Peyer's patch (tissue), 4 donors: ENCODE results near the gene MTM1. TPM values are rescaled to one million over a fixed set of nuclear protein-coding genes. Genes with fewer than 3 reads are reported as not detected.

Experiments used
- DNase-seq, 3 donors: peaks; one replicate each; pipeline ENCODE4 v3.0.0-alpha.2; 2017 to 2019
- H3K27ac ChIP-seq, 4 donors: fragments of 200-600 bp; sonication (generic); one replicate each; pipeline ENCODE4 v1.5.1; 2016 to 2019
- H3K27me3 ChIP-seq, 2 donors: fragments of 200-600 bp; sonication (generic); one replicate each; pipeline ENCODE4 v1.5.1; 2019
- H3K36me3 ChIP-seq, 3 donors: fragments of 200-600 bp; sonication (generic); one replicate each; pipeline ENCODE4 v1.5.1; 2016 to 2019
- H3K4me1 ChIP-seq, 4 donors: fragments of 200-600 bp; sonication (generic); one replicate each; pipeline ENCODE4 v1.5.1; 2016 to 2019
- H3K4me3 ChIP-seq, 4 donors: fragments of 200-600 bp; sonication (generic); 1 replicate in 3 of 4; 2 replicates in 1 of 4; pipeline ENCODE4 v1.5.1; 2016 to 2019; ENCODE audit warnings: mild to moderate bottlenecking in 1 of 4
- H3K9me3 ChIP-seq, 4 donors: fragments of 200-600 bp; sonication (generic); one replicate each; pipeline ENCODE4 v1.5.1; 2016 to 2019; ENCODE audit warnings: mild to moderate bottlenecking in 1 of 4
- POLR2A ChIP-seq, 2 donors: fragments of 450-650 bp; IDR thresholded peaks; one replicate each; pipeline ENCODE4 v1.5.1; 2017; ENCODE audit warnings: antibody characterized with exemption in 2 of 2, mild to moderate bottlenecking in 2 of 2, moderate library complexity in 2 of 2
- total RNA-seq, 4 donors: library from RNA; depleted of rRNA; stranded (reverse); fragments of >200 nt; gene quantifications; one replicate each; pipeline ENCODE4 v1.1.0, GENCODE V29; 2016
- TF ChIP-seq, protein P1 (sequence below), 6 experiments: fragments of 450-650 bp in 4 of 6; fragments of 200-600 bp in 2 of 6; sonication (generic) in 1 of 6; IDR thresholded peaks; one replicate each; pipeline ENCODE4 v1.5.1; 2017 to 2019; ENCODE audit warnings: antibody characterized with exemption in 6 of 6, mild to moderate bottlenecking in 3 of 6, moderate library complexity in 1 of 6

The MTM1 gene
- total RNA-seq, 4 donors from 2014 or later = 12.4 to 22.2 (median 18.1) TPM

DNA sequence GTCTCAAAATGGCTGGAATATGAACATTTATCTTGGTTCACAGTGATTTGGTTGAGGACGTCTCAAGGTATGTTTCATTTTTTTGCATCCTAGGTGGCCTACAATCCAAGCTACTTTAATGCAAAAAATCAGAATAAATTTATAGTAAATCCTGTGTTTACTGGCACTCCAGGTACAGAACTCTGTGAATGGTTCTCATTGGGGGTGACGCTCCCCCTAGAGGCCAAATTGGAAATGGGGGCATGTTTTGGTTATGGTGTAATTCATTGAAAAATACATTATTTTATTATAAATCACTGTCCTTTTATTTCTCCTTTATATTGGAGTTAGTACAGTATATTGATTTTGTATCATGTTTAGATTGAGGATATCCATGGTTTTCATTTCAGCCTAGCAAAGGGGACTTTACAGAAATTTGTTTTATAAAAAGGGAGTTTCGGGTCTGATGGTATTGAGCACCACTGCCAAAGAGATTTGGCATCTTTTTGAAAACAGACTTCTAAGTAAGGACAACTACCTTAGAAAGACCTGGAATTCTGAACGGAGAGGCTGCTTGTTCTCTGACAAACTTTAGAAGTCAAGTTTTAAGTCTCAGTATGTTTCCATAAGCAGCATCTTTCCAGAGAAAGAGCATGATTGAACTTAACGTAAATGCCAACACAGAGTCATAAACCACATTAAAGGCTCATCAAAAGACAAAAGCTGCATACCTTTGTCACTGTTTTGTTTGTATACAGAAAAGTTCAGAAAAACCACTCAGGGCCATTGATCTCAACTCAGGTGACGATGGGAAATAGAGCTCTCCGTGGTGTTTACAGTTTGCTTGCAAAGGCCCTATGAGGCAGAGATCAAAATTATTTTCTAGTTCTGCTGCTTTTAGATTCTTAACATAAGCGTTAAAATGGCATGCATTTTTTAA, 19.4 kb downstream of the MTM1 start:
- Histone ChIP-seq H3K36me3 (no peaks in the 10 kb centered on the region), H3K9me3 (no peaks in the 10 kb centered on the region), H3K4me1 (no peaks in the 10 kb centered on the region), H3K27me3 (no peaks in the 10 kb centered on the region), H3K4me3 (no peak overlapping the region), H3K27ac (no peak overlapping the region)
- TF ChIP-seq, protein P1, sequence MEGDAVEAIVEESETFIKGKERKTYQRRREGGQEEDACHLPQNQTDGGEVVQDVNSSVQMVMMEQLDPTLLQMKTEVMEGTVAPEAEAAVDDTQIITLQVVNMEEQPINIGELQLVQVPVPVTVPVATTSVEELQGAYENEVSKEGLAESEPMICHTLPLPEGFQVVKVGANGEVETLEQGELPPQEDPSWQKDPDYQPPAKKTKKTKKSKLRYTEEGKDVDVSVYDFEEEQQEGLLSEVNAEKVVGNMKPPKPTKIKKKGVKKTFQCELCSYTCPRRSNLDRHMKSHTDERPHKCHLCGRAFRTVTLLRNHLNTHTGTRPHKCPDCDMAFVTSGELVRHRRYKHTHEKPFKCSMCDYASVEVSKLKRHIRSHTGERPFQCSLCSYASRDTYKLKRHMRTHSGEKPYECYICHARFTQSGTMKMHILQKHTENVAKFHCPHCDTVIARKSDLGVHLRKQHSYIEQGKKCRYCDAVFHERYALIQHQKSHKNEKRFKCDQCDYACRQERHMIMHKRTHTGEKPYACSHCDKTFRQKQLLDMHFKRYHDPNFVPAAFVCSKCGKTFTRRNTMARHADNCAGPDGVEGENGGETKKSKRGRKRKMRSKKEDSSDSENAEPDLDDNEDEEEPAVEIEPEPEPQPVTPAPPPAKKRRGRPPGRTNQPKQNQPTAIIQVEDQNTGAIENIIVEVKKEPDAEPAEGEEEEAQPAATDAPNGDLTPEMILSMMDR (IDR thresholded peaks at IDR 0.05) = peak; percentile 28 to 60 (median 48)
- TF ChIP-seq POLR2A (IDR thresholded peaks at IDR 0.05) = no peak
- DNase-seq = peak in 2 of 3 donors; percentile 44 to 58

GRCh38 chrX:150594584-150594983, 26.2 kb downstream of the MTM1 start:
- DNase-seq = no peak
- TF ChIP-seq, protein P1 (IDR thresholded peaks at IDR 0.05) = no peak
- TF ChIP-seq POLR2A (IDR thresholded peaks at IDR 0.05) = no peak
- no peaks in the 10 kb centered on the region for H3K4me1 ChIP-seq
- no peaks in the 10 kb centered on the region for H3K27me3 ChIP-seq
- H3K9me3 ChIP-seq = no peaks in the 10 kb centered on the region
- no peak overlapping the region for H3K4me3 ChIP-seq
- H3K36me3 ChIP-seq = peaks cover 0 to 8% (median 0%) of the 10 kb centered on the region in 3 donors
- no peak overlapping the region for H3K27ac ChIP-seq

GRCh38 chrX:150599226-150599625, 30.8 kb downstream of the MTM1 start:
- no peak for DNase-seq
- Histone ChIP-seq H3K4me3 (no peak overlapping the region), H3K27ac (no peak overlapping the region), H3K4me1 (no peaks in the 10 kb centered on the region), H3K27me3 (no peaks in the 10 kb centered on the region), H3K36me3 (peaks cover 0 to 8% (median 2%) of the 10 kb centered on the region in 3 donors), H3K9me3 (no peaks in the 10 kb centered on the region)
- no peak for TF ChIP-seq POLR2A (IDR thresholded peaks at IDR 0.05)
- TF ChIP-seq, protein P1 (IDR thresholded peaks at IDR 0.05) = no peak

- Histone ChIP-seq H3K9me3 (no peaks in the 10 kb centered on the region), H3K4me1 (no peaks in the 10 kb centered on the region), H3K27me3 (no peaks in the 10 kb centered on the region), H3K36me3 (peaks cover 0 to 8% (median 2%) of the 10 kb centered on the region in 3 donors), H3K27ac (no peak overlapping the region), H3K4me3 (no peak overlapping the region)
- no peak for DNase-seq
- TF ChIP-seq, protein P1 (IDR thresholded peaks at IDR 0.05) = no peak
- no peak for TF ChIP-seq POLR2A (IDR thresholded peaks at IDR 0.05)
Observed at GRCh38 chrX:150602296-150602695, 33.9 kb downstream of the MTM1 start.

DNA sequence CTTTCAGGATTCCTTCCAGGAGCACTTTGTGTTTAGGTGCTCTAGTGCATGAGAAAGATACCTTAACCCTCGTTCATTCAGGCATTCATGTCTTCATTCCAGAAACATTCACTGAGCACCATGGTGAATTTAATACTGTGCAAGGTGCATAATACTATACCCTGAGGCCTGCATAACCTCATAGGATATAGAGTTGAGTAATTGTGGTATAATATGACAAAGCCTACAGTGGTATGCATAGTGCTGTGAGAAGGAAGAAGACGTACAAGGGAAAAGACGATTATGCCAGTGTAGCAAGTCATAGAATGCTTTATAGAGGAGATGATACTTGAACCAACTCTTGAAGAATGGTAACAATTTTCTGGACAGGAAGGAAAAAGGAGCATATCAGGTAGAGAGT, 34.3 kb downstream of the MTM1 start:
- Histone ChIP-seq H3K9me3 (no peaks in the 10 kb centered on the region), H3K4me3 (no peak overlapping the region), H3K27me3 (no peaks in the 10 kb centered on the region), H3K27ac (no peak overlapping the region), H3K36me3 (peaks cover 0 to 8% (median 2%) of the 10 kb centered on the region in 3 donors), H3K4me1 (no peaks in the 10 kb centered on the region)
- DNase-seq = no peak
- no peak for TF ChIP-seq POLR2A (IDR thresholded peaks at IDR 0.05)
- TF ChIP-seq, protein P1 (IDR thresholded peaks at IDR 0.05) = no peak
